Hepatocyte (in vitro differentiated cells): ENCODE results near the gene PPP2R2B.

Experiments
- CTCF ChIP-seq: fragments of 200-600 bp; sonication (generic); IDR thresholded peaks from 2 replicates; pipeline ENCODE4 v1.5.1; 2016; ENCODE audit warnings: antibody characterized with exemption, mild to moderate bottlenecking; ENCODE audit not compliant: poor library complexity
- EZH2 ChIP-seq: fragments of 200-600 bp; sonication (generic); IDR thresholded peaks from 2 replicates; pipeline ENCODE4 v1.6.1; 2016; ENCODE audit warnings: antibody characterized with exemption, mild to moderate bottlenecking, borderline replicate concordance

GRCh38 chr5:146778795-146779194, 99.8 kb downstream of the PPP2R2B start:
- TF ChIP-seq EZH2 (no peak), CTCF (no peak)
